ENCODE measurements around the gene EFCAB7.

DNA sequence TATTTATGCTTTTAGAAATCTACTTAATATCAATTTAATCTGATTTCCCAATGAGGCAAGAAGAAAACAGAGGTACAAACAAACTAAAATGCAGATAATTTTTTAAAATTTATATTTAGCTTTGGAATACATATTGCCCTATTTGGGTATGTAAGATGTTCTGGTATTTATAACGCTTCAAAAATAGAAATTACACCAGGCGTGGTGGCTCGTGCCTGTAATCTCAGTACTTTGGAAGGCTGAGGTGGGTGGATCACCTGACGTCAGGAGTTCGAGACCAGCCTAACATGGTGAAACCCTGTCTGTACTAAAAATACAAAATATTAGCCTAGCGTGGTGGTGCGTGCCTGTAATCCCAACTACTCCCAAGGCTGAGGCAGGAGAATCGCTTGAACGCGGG is 13.6 kb upstream of the EFCAB7 start:
- no peak for TF ChIP-seq POLR2A (IDR thresholded peaks at IDR 0.05; ENCODE audit: low read length)
- TF ChIP-seq GATA1 (IDR thresholded peaks at IDR 0.05; ENCODE audit: low read depth, low read length) = no peak
